ENCODE data around the gene GNAT3. TPM values are rescaled to one million over a fixed set of nuclear protein-coding genes. Genes with fewer than 3 reads are reported as not detected.
A peak's percentile ranks its signal among the peaks of the same experiment; 100 is the strongest.

GNAT3 gene
- total RNA-seq, 1 experiment from 2014 or later, result not detected

- no peaks in the 10 kb centered on the region for H3K36me3 Mint-ChIP-seq (ENCODE audit: insufficient read depth, unreplicated experiment)
Observed at GRCh38 chr7:80464211-80464610, 47.7 kb downstream of the GNAT3 start.

GRCh38 chr7:80463272-80463920 lies 48.5 kb downstream of the GNAT3 start:
- intact Hi-C loops (cut with micrococcal nuclease), result no loop called here
- peak overlapping the region; percentile 25 for H3K27ac Mint-ChIP-seq (ENCODE audit: low read depth, unreplicated experiment)

More at GRCh38 chr7:80464211-80464610, 47.7 kb downstream of the GNAT3 start:
- ChIA-PET POLR2A (no interaction called here), CTCF (no interaction called here)
- intact Hi-C loops (cut with micrococcal nuclease), result no loop called here
- H3K4me1 Mint-ChIP-seq (ENCODE audit: insufficient read depth, unreplicated experiment), result peaks cover 6% of the 10 kb centered on the region
- H3K4me3 Mint-ChIP-seq (ENCODE audit: unreplicated experiment), result no peak overlapping the region
- H3K9me3 Mint-ChIP-seq (ENCODE audit: unreplicated experiment), result peaks cover 7% of the 10 kb centered on the region
- no TSS peak for BruUV-seq (replicated peaks)
- no peak for TF ChIP-seq CTCF (IDR thresholded peaks at IDR 0.05; ENCODE audit: unreplicated experiment)
- no peaks in the 10 kb centered on the region for H3K27me3 Mint-ChIP-seq (ENCODE audit: insufficient read depth, unreplicated experiment)
- H3K27ac Mint-ChIP-seq (ENCODE audit: low read depth, unreplicated experiment), result peak overlapping the region; percentile 25
- no peak for DNase-seq (ENCODE audit: unreplicated experiment)

GRCh38 chr7:80460857-80461256 lies 51.0 kb downstream of the GNAT3 start:
- peaks cover 6% of the 10 kb centered on the region for H3K4me1 Mint-ChIP-seq (ENCODE audit: insufficient read depth, unreplicated experiment)
- CTCF ChIA-PET, result interaction anchor here (0.7 kb wide), 1 partner anchor 171 kb away, joined by 3 read pairs; no protein-coding TSS in a partner anchor
- POLR2A ChIA-PET, result interaction anchor here (1.7 kb wide), 1 partner anchor 9 kb away, joined by 3 read pairs; no protein-coding TSS in a partner anchor
- BruUV-seq (replicated peaks), result no TSS peak
- no peaks in the 10 kb centered on the region for H3K27me3 Mint-ChIP-seq (ENCODE audit: insufficient read depth, unreplicated experiment)
- H3K36me3 Mint-ChIP-seq (ENCODE audit: insufficient read depth, unreplicated experiment), result no peaks in the 10 kb centered on the region
- intact Hi-C loops (cut with micrococcal nuclease), result no loop called here
- H3K9me3 Mint-ChIP-seq (ENCODE audit: unreplicated experiment), result peaks cover 7% of the 10 kb centered on the region
- no peak for TF ChIP-seq CTCF (IDR thresholded peaks at IDR 0.05; ENCODE audit: unreplicated experiment)
- H3K27ac Mint-ChIP-seq (ENCODE audit: low read depth, unreplicated experiment), result no peak overlapping the region
- H3K4me3 Mint-ChIP-seq (ENCODE audit: unreplicated experiment), result no peak overlapping the region
- DNase-seq (ENCODE audit: unreplicated experiment), result no peak

More at GRCh38 chr7:80463272-80463920, 48.5 kb downstream of the GNAT3 start:
- BruUV-seq (replicated peaks), result no TSS peak
- no peak overlapping the region for H3K4me3 Mint-ChIP-seq (ENCODE audit: unreplicated experiment)
- ChIA-PET CTCF (interaction anchor here (0.6 kb wide), 1 partner anchor 399 kb away, joined by 3 read pairs; no protein-coding TSS in a partner anchor), POLR2A (no interaction called here)
- no peaks in the 10 kb centered on the region for H3K27me3 Mint-ChIP-seq (ENCODE audit: insufficient read depth, unreplicated experiment)
- no peaks in the 10 kb centered on the region for H3K36me3 Mint-ChIP-seq (ENCODE audit: insufficient read depth, unreplicated experiment)
- peaks cover 7% of the 10 kb centered on the region for H3K9me3 Mint-ChIP-seq (ENCODE audit: unreplicated experiment)
- no peak for DNase-seq (ENCODE audit: unreplicated experiment)
- no peak for TF ChIP-seq CTCF (IDR thresholded peaks at IDR 0.05; ENCODE audit: unreplicated experiment)
- H3K4me1 Mint-ChIP-seq (ENCODE audit: insufficient read depth, unreplicated experiment), result peaks cover 6% of the 10 kb centered on the region

- intact Hi-C loops (cut with micrococcal nuclease), result no loop called here
- DNase-seq (ENCODE audit: unreplicated experiment), result no peak
- Mint-ChIP-seq H3K4me1 (ENCODE audit: insufficient read depth, unreplicated experiment) (peaks cover 6% of the 10 kb centered on the region), H3K9me3 (ENCODE audit: unreplicated experiment) (peaks cover 7% of the 10 kb centered on the region), H3K36me3 (ENCODE audit: insufficient read depth, unreplicated experiment) (no peaks in the 10 kb centered on the region), H3K27me3 (ENCODE audit: insufficient read depth, unreplicated experiment) (no peaks in the 10 kb centered on the region), H3K27ac (ENCODE audit: low read depth, unreplicated experiment) (no peak overlapping the region), H3K4me3 (ENCODE audit: unreplicated experiment) (no peak overlapping the region)
- CTCF ChIA-PET, result interaction anchor here (0.6 to 1.5 kb wide), 4 partner anchors 31 to 220 kb away, joined by 3 to 8 read pairs (median 4); no protein-coding TSS in a partner anchor
- POLR2A ChIA-PET, result interaction anchor here (0.7 to 1.7 kb wide), 3 partner anchors 10 to 247 kb away, joined by 3 to 4 read pairs (median 3); no protein-coding TSS in a partner anchor
- no peak for TF ChIP-seq CTCF (IDR thresholded peaks at IDR 0.05; ENCODE audit: unreplicated experiment)
- no TSS peak for BruUV-seq (replicated peaks)
Observed at GRCh38 chr7:80459776-80460510, 51.9 kb downstream of the GNAT3 start.
